Neural progenitor cell (in vitro differentiated cells): ENCODE results near the gene RNF214.

Experiments used
- EZH2 ChIP-seq: fragments of 200-600 bp; sonication (generic); IDR thresholded peaks from 2 replicates; pipeline ENCODE4 v1.6.1; 2017; ENCODE audit warnings: antibody characterized with exemption, mild to moderate bottlenecking, moderate library complexity
- EZH2phosphoT487 ChIP-seq: fragments of 200-600 bp; sonication (generic); IDR thresholded peaks from 2 replicates; pipeline ENCODE4 v1.6.1; 2017; ENCODE audit warnings: antibody characterized with exemption
- TF ChIP-seq, protein P1 (sequence below): fragments of 200-600 bp; sonication (generic); IDR thresholded peaks from 2 replicates; pipeline ENCODE4 v1.5.1; 2017; ENCODE audit warnings: antibody characterized with exemption, mild to moderate bottlenecking

DNA sequence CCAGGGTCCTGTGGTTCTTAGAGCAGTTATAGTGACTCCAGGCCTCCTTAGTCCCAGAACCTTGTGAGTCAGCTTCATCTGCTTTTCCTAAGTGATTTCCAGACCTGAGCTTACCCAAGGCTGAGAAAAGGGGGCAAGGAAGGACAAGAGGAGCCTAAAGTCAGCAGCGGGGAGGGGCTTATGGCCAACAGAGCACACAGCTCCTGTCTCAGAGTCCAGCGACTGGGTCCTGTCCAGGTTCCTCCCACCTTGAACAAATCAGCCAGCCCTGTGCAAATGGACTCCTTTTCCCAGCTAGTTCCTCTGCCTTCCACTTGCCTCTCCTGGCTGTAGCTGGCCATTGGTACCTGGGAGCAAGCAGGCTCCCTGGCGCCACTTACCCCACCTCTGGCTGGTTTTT, 72.7 kb downstream of the RNF214 start:
- no peak for TF ChIP-seq EZH2phosphoT487
- TF ChIP-seq, protein P1, sequence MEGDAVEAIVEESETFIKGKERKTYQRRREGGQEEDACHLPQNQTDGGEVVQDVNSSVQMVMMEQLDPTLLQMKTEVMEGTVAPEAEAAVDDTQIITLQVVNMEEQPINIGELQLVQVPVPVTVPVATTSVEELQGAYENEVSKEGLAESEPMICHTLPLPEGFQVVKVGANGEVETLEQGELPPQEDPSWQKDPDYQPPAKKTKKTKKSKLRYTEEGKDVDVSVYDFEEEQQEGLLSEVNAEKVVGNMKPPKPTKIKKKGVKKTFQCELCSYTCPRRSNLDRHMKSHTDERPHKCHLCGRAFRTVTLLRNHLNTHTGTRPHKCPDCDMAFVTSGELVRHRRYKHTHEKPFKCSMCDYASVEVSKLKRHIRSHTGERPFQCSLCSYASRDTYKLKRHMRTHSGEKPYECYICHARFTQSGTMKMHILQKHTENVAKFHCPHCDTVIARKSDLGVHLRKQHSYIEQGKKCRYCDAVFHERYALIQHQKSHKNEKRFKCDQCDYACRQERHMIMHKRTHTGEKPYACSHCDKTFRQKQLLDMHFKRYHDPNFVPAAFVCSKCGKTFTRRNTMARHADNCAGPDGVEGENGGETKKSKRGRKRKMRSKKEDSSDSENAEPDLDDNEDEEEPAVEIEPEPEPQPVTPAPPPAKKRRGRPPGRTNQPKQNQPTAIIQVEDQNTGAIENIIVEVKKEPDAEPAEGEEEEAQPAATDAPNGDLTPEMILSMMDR, result no peak
- TF ChIP-seq EZH2, result no peak
